ENCODE results near the gene NEK10. TPM values are rescaled to one million over a fixed set of nuclear protein-coding genes. Genes with fewer than 3 reads are reported as not detected.

The NEK10 gene
- total and polyA plus RNA-seq, 2 of the 13 experiments (the other 11 are each of a cell fraction or from before 2014, with no cell fraction given): 2.8 to 14.2 TPM

DNA sequence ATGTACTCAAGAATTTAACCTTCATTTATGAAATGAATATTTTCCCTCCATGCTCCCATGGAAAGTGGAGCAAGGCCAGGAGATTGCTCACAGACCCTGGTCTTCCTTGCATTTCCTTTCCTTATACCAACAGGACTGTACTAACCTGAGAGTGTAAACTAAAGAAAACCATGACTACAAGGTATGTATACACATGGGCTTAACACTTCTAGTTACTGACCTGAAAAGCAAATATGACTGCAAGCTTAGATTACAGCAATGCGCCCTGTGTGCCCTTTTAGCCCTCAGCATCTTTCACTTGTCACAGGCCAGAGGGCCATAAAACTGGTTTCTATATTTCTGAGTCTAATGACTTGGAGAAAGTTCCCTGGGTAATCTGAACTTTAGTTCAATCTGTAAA lies 52.1 kb downstream of the NEK10 start (continued):
- TF ChIP-seq NPAS2 (CRISPR knock-in tag; IDR thresholded peaks at IDR 0.05; ENCODE audit: borderline replicate concordance): no peak
- TF ChIP-seq SMAD3 (CRISPR knock-in tag; IDR thresholded peaks at IDR 0.05): no peak

DNA sequence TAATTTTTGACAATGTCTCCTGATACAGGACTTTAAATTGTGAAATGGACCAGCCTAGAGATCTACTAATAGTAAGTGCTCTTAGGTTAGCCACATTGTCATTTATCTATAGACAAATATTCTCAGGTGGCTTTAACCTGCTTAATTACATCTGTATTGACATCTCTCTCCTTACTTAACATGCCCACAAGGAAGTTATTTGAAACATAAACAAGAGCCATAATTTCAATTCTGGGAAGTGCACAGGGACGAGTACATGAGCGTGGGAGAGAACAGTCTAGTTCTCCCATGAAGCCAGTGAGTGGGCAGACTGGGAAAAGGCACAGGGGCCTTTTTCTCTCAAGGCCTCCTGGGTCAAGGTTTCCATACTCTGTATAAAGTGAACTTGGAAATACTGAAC lies 54.2 kb downstream of the NEK10 start:
- no peaks in the 10 kb centered on the region for H3K9me3 ChIP-seq (ENCODE audit: low read length)
- in situ Hi-C loops (cut with HindIII; ENCODE audit: extremely low pct_ligation_motif_present, low pct_unique_long_range_greater_than_20kb) (no loop called here), intact Hi-C loops (cut with micrococcal nuclease; ENCODE audit: unreplicated experiment) (loop anchor here (5.0 kb wide), 1 partner anchor 42 kb away; no protein-coding TSS in a partner anchor)
- no peak overlapping the region for H3K9ac ChIP-seq (ENCODE audit: insufficient read depth, low read depth, low read length)
- H2AFZ ChIP-seq (ENCODE audit: low read length): no peak overlapping the region
- no peak overlapping the region for H3K4me3 ChIP-seq (replicated peaks in 1 of 3; ENCODE audit: insufficient read depth in 1 of 3, low read depth in 2 of 3, low read length in 3 of 3)
- H4K20me1 ChIP-seq (ENCODE audit: insufficient read depth, low read length): no peaks in the 10 kb centered on the region
- TF ChIP-seq DZIP1 (CRISPR knock-in tag; IDR thresholded peaks at IDR 0.05) (no peak), CAMTA2 (CRISPR knock-in tag; IDR thresholded peaks at IDR 0.05; ENCODE audit: borderline replicate concordance) (no peak), ZNF562 (CRISPR knock-in tag; IDR thresholded peaks at IDR 0.05; ENCODE audit: borderline replicate concordance) (no peak), CC2D1A (CRISPR knock-in tag; IDR thresholded peaks at IDR 0.05) (no peak), ZNF207 (IDR thresholded peaks at IDR 0.05; ENCODE audit: borderline replicate concordance) (no peak), ZNF350 (CRISPR knock-in tag; IDR thresholded peaks at IDR 0.05; ENCODE audit: borderline replicate concordance, low read depth) (no peak), ZNF605 (CRISPR knock-in tag; IDR thresholded peaks at IDR 0.05) (no peak), BCL3 (CRISPR knock-in tag; IDR thresholded peaks at IDR 0.05) (no peak), ZNF724P (CRISPR knock-in tag; IDR thresholded peaks at IDR 0.05; ENCODE audit: borderline replicate concordance) (no peak)
- POLR2A ChIA-PET: no interaction called here
- DNase-seq (ENCODE audit: low spot score): no peak
- CTCF ChIA-PET (ENCODE audit: low intra/inter-chr PET ratio, low total read pairs): no interaction called here
- 91% methylated on average over 2 of the region's 2 CpGs for WGBS (ENCODE audit: low lambda C conversion rate)
- no TSS peak for BruUV-seq (replicated peaks)
- no peak for FAIRE-seq
- H3K79me2 ChIP-seq (ENCODE audit: insufficient read depth, low read length): no peaks in the 10 kb centered on the region
- H3K4me2 ChIP-seq (ENCODE audit: low read depth, low read length): no peak overlapping the region
- peaks cover 3 to 4% of the 10 kb centered on the region in 2 experiments; a peak in 3 of 5 replicates for H3K36me3 ChIP-seq (replicated peaks in 1 of 2; ENCODE audit: control insufficient read depth in 1 of 2, insufficient read depth in 2 of 2, low read length in 2 of 2)
- no peak for ATAC-seq
- H3K4me1 ChIP-seq (ENCODE audit: insufficient read depth, low read length): peaks cover 32% of the 10 kb centered on the region
- H3K27me3 ChIP-seq (ENCODE audit: control insufficient read depth in 1 of 2, insufficient read depth in 2 of 2, low read length in 2 of 2): no peaks in the 10 kb centered on the region
- H3K27ac ChIP-seq (ENCODE audit: extremely low read length, insufficient read depth, low read length): no peak overlapping the region

Data from HepG2 (cell line).